Effector CD8-positive, alpha-beta T cell (primary cell): Measurements from ENCODE around the gene IQCN.
A peak's percentile ranks its signal among the peaks of the same experiment; 100 is the strongest.

Experiments
- DNase-seq: peaks from one replicate; lab custom pipeline; 2025; lab: John Stamatoyannopoulos, UW
- total RNA-seq, 4 experiments: gene quantifications; one replicate each; lab custom pipeline; 2026; lab: John Stamatoyannopoulos, UW

The IQCN gene, protein sequence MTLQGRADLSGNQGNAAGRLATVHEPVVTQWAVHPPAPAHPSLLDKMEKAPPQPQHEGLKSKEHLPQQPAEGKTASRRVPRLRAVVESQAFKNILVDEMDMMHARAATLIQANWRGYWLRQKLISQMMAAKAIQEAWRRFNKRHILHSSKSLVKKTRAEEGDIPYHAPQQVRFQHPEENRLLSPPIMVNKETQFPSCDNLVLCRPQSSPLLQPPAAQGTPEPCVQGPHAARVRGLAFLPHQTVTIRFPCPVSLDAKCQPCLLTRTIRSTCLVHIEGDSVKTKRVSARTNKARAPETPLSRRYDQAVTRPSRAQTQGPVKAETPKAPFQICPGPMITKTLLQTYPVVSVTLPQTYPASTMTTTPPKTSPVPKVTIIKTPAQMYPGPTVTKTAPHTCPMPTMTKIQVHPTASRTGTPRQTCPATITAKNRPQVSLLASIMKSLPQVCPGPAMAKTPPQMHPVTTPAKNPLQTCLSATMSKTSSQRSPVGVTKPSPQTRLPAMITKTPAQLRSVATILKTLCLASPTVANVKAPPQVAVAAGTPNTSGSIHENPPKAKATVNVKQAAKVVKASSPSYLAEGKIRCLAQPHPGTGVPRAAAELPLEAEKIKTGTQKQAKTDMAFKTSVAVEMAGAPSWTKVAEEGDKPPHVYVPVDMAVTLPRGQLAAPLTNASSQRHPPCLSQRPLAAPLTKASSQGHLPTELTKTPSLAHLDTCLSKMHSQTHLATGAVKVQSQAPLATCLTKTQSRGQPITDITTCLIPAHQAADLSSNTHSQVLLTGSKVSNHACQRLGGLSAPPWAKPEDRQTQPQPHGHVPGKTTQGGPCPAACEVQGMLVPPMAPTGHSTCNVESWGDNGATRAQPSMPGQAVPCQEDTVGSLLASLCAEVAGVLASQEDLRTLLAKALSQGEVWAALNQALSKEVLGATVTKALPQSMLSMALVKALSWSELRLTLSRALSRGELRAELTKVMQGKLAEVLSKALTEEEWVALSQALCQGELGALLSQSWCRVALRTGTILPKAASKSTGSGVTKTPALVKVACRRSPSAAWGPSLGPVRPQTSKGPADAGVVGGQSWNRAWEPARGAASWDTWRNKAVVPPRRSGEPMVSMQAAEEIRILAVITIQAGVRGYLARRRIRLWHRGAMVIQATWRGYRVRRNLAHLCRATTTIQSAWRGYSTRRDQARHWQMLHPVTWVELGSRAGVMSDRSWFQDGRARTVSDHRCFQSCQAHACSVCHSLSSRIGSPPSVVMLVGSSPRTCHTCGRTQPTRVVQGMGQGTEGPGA (N-terminal part only)
- 5.1 to 15.1 (median 8.3) reads per million in 4 experiments for total RNA-seq

DNA sequence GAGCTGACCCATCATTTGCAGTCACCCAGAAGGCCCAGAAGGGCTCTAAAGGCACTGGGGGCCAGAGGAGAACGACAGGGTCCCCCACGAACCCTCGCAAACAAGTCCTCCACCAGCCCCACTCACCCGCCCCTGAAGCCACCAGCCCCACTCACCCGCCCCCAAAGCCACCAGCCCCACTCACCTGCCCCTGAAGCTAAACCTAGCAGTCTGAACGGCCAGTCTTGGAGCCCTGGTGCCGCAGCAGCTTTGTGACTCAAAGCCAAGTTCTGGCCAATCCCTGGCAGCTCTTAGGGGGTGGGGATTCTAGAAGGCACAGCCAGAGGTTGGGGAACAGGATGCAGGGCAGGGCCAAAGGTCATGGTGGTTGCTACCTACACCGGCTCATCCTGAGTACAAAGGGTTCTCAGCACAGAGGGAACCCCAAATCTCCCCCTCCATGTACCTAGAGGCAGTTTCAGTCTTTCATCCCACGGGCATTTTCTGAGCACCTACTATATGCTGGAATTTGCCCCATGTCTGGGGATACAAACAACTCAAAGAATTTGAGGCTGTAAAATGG, at the start of gene IQCN:
IQCN (minus strand) TSS at position 234 of the 562 bp plus-strand sequence. CDS start 4,974 bp downstream, outside the sequence.
- peak; percentile 29 for DNase-seq

DNA sequence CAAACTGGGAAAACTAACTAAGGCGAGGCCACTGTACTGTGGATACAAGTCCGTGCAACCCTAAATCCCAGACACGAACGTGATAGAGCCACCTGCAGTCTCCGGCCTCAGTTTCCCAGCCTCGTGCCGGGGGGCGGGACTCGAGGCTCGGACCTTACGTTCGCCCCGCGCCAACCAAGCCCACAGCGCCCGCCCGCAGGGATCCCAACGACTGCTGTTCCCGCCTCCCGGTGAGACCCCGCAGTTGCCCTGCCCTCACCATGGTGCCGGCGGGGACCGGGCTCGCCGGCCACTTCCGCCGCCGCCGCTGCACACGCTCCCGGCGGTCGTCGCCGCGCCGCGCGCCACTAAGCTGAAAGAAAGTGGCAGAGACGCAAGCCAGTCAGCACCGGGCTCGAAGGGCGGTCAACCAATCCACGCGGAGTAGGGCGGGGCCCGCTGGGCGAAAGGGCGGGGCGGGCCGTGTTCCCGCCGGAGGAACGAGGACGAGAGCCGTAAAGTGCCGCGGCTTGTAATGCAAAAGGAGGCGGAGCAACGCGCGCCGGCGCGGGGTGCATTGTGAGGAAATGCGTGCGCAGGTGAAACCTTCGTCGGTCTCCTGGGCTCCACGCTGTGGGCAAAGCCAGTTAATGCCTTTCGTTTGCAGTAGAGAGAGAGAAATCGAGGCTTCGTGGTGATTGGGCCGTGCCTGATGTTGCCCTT, 48.7 kb upstream of the IQCN start, which contains the start of gene LSM4:
LSM4 (minus strand) TSS at position 318 of the 702 bp plus-strand sequence; CDS start at position 262, 56 bp downstream.
- DNase-seq, result peak; percentile 99

DNA sequence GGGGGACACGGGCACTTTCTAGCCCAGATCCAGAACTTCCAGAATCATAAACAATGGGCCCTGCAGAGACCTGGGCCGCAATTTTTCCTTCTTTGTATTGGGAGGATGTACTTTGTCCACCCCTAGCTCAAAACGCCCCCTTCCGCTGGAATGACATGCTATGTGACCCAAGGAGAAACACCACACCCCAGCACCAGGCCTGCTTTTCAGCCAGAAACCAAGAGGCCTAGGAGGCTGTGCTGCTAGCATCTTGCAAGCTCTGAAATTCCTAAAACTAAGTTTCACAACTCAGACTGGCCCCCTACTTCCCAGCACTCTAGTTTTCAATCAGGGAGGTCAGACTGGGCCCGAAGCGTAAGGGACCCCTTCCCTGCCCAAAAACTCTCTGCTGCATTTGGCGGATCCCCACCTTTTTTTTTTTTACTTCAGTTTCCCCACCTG, 48.1 kb upstream of the IQCN start:
- no peak for DNase-seq

DNA sequence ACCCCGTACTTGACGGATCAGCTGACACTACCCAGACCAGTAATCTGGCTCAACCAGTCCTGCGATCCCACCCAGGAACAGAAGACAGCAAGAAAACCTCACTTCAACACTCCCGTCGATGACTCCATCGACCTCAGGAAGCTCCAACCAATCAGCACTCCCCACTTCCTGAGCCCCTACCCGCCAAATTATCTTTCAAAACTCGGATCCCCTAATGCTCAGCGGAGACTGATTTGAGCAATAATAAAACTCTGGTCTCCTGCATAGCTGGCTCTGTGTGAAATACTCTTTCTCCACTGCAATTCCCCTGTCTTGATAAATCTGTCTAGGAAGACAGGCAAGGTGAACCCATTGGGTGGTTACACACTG, 47.5 kb upstream of the IQCN start:
- DNase-seq, result no peak

GRCh38 chr19:18320865-18321733, 46.8 kb upstream of the IQCN start:
- DNase-seq, result no peak

GRCh38 chr19:18319591-18320135, 45.4 kb upstream of the IQCN start:
- DNase-seq, result no peak

DNA sequence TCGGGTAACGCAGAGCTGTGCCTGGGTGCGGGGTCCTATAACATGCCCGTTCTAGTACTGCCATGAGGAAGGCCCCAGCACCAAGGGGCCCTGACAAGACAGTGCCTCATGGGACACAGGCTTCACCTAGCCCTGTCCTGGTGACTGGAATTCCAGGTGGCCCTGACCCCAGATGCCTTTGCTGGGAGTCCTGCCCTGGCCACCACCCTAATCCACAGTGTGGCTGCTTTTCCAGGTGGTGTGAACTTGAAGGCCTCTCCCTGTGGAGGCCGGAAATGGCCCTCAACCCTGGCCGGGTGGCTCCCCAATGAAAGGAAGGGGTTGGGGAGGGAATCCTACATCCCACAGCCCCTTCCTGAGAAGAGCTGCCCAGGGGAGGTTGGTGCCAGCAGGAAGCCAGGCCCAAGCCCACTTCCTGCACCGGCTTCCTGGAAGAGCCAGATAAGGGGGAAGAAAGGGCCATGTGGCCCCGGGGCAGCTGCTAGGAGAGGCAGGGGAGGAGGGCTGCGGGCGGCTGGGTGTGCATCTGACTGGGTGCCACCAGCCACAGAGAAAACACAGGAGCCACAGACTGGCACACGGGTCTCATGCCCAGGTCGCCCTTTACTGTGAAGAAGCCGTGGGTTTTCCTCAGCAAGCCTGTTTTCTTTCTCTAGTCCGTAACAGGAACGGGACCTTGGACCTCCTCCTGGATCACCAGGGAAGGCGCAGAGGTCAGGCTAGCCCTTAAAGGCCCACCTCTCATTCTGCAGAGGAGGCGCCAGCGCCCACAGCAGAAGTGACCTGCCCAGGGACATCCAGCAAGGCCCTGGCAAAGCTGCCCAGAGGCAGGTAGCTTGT, 43.9 kb upstream of the IQCN start:
- no peak for DNase-seq

- DNase-seq, result no peak
Measured at GRCh38 chr19:18313398-18313797, 39.1 kb upstream of the IQCN start.

DNA sequence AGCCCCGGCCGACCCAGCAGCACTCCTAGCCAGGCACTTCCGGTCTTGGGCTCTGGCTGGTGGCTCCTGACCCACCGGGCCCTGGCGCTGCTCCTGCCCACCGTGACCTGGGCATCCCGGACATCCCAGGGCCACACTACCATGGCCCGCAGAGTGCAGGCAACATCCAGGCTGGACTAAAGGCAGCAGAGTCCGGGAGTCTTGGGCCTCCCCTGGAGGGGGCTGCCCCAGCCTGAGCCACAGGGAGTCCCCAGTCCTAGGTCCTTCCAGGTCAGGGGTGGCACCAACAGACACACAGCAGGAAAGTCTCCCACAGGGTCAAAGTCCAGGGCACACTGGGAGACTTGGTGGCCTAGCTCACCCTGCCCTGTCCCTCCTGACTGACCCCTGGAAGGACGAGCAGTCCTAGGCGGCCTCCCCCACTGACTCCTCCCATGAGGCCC, 37.9 kb upstream of the IQCN start:
- DNase-seq, result no peak

- no peak for DNase-seq
Measured at GRCh38 chr19:18311502-18312091, 37.3 kb upstream of the IQCN start.

- DNase-seq, result no peak
Measured at GRCh38 chr19:18310966-18311365, 36.7 kb upstream of the IQCN start.

GRCh38 chr19:18310118-18310909, 36.1 kb upstream of the IQCN start:
- DNase-seq, result no peak

- no peak for DNase-seq
Measured at GRCh38 chr19:18309525-18310064, 35.3 kb upstream of the IQCN start.

GRCh38 chr19:18308948-18309325, 34.7 kb upstream of the IQCN start:
- DNase-seq, result no peak

DNA sequence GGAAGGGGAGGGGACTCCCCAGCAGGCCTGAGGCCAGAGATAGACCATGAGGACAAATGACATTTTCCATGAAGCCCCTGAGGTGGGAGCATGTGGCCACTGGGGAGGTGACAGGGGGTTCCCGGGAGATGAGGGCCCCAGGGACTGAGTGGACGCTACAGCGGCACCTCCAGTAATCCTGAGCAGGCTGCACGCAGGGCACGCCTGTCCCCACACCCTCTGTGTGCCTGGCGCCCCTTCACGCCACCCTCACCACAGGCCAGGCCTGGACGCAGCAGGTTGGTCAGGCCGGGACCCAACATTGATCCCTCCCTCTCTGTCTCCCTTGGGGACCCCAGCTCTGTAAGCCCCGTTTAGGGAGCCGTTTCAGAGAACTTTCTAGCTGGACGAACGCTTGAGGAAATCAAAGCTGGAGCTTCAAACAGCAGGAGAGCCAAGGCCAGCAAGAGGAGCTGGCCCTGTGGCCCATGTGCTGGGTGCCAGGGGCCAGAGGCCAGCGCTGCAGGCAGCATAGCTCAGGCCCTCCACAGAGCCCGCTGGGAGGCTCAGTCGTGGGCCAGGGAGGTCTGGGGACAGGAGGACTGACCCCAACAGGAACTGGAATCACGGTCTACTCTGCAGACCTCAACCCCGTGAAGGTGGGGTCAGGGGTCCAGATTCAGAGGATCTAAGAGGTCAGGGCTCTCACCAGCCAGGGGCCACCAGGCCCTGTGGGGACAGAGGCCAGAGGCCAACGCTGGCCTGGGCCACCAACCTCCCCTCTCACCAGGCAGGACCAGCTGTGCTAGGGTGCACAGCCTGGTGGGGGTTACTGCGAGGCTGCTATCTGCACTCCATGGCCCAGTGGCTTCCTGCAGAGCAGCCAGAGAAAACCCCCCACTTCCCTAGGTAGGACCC, 34.0 kb upstream of the IQCN start:
- DNase-seq, result no peak

DNA sequence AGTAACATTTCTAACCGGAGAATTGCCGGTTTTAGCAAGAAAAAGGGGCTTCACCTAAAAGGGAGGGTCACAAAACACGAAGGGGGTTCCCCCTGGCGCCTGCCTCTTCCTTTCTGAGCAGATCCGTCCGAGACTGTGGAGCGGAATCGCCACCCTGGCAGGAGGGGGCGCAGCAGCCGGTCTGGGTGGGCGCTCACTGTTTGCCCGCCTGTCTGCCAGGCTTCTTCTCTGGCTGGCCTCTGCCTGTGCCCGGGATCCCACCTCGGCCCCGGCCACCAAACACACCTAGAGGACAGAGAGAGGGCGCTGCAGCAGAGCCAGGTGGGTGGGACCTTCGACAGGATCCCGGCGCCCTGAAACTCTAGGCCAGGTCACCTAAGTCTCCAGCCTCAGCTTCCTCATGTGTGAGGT, 33.0 kb upstream of the IQCN start:
- DNase-seq, result no peak
